ENCODE measurements around the gene ARHGAP26. TPM values are rescaled to one million over a fixed set of nuclear protein-coding genes. Genes with fewer than 3 reads are reported as not detected.

The ARHGAP26 gene
- total RNA-seq, 1 donor from 2014 or later: 17.1 TPM

DNA sequence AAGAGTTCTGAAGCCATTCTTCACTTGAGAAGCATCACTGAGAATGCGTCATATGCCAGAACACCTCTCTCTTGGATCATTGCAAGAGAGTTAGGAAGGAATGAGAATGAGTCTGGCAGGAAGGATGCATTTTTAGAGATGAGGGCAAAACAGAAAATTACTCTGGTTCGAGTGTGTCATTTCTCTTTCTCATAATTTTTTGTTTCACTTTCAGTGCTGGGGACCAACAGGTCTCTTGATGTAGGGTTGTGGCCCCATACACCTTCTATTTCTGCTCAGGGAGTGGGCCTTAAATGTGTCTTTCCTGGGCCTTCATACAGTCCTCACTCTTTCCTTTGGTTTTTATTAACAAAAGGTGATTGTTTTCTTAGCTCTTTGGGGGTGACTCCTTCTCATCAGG lies 330.9 kb downstream of the ARHGAP26 start:
- Histone ChIP-seq H3K4me3 (ENCODE audit: low read depth, low read length) (no peak overlapping the region), H3K36me3 (ENCODE audit: control insufficient read depth, insufficient read depth, low read length) (no peaks in the 10 kb centered on the region), H3K27me3 (ENCODE audit: control insufficient read depth, insufficient read depth, low read length) (no peaks in the 10 kb centered on the region)
- no peak for FAIRE-seq
- DNase-seq (ENCODE audit: low read depth): no peak
- no peak for TF ChIP-seq CTCF (IDR thresholded peaks at IDR 0.05; ENCODE audit: insufficient read depth, low read length, severe bottlenecking)

- Histone ChIP-seq H3K36me3 (ENCODE audit: control insufficient read depth, insufficient read depth, low read length) (no peaks in the 10 kb centered on the region), H3K4me3 (ENCODE audit: low read depth, low read length) (no peak overlapping the region), H3K27me3 (ENCODE audit: control insufficient read depth, insufficient read depth, low read length) (no peaks in the 10 kb centered on the region)
- DNase-seq (ENCODE audit: low read depth): no peak
- no peak for FAIRE-seq
- TF ChIP-seq CTCF (IDR thresholded peaks at IDR 0.05; ENCODE audit: insufficient read depth, low read length, severe bottlenecking): no peak
Observed at GRCh38 chr5:143101725-143102386, 331.7 kb downstream of the ARHGAP26 start.

DNA sequence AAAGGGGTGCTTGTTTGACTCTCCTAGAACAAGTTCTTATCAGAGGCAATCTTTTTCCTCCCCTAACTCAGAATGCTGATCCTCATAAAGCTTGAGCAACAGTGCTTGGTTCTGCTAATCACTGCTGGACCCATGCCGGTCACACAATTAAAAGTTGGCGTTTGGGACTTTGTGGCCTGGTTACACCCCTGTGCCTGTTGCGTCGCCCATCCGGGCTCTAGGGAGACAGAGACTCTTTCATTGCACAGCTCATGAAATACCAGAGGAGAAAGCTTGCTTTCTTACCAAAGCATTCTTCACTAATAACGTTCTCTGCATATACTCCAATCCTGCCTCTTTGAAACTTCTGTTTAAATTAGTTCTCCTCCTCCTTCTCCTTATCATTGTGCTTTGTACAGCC lies 332.2 kb downstream of the ARHGAP26 start:
- no peak for FAIRE-seq
- DNase-seq (ENCODE audit: low read depth): no peak
- no peak for TF ChIP-seq CTCF (IDR thresholded peaks at IDR 0.05; ENCODE audit: insufficient read depth, low read length, severe bottlenecking)
- Histone ChIP-seq H3K4me3 (ENCODE audit: low read depth, low read length) (no peak overlapping the region), H3K27me3 (ENCODE audit: control insufficient read depth, insufficient read depth, low read length) (no peaks in the 10 kb centered on the region), H3K36me3 (ENCODE audit: control insufficient read depth, insufficient read depth, low read length) (no peaks in the 10 kb centered on the region)

DNA sequence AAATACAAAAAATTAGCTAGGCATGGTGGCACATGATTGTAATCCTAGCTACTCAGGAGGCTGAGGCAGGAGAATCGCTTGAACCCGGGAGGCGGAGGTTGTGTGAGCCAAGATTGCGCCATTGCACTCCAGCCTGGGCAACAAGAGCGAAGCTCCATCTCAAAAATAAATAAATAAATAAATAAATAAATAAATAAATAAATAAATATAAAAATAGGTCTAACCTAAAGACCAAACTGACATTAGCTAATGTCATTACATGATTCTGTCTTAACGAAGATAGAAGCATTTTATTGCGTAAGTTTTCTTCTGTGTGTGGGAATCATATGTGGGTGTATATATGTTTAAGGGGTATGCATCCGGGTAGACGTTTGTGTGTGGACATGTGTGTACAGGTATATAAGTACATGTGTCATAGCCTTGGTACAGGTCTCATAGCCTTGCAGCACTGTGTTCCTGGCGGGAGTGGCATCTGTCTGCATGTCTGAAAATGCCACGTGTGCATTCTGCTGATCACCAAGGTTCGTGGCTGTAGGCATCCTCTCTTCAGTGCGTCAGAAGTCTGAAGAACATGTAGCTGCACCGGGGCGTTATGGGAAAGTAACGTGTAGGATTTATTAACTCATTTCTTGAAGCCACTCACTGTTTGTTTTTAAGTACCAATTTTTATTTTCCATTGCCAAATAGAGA lies 335.2 kb downstream of the ARHGAP26 start:
- no peak for TF ChIP-seq CTCF (IDR thresholded peaks at IDR 0.05; ENCODE audit: insufficient read depth, low read length, severe bottlenecking)
- H3K4me3 ChIP-seq (ENCODE audit: low read depth, low read length): no peak overlapping the region
- peak; percentile 19 for DNase-seq (ENCODE audit: low read depth)
- FAIRE-seq: no peak
- H3K27me3 ChIP-seq (ENCODE audit: control insufficient read depth, insufficient read depth, low read length): no peaks in the 10 kb centered on the region
- no peaks in the 10 kb centered on the region for H3K36me3 ChIP-seq (ENCODE audit: control insufficient read depth, insufficient read depth, low read length)

GRCh38 chr5:143106174-143106573 lies 336.0 kb downstream of the ARHGAP26 start:
- H3K27me3 ChIP-seq (ENCODE audit: control insufficient read depth, insufficient read depth, low read length): no peaks in the 10 kb centered on the region
- TF ChIP-seq CTCF (IDR thresholded peaks at IDR 0.05; ENCODE audit: insufficient read depth, low read length, severe bottlenecking): no peak
- no peaks in the 10 kb centered on the region for H3K36me3 ChIP-seq (ENCODE audit: control insufficient read depth, insufficient read depth, low read length)
- FAIRE-seq: no peak
- no peak overlapping the region for H3K4me3 ChIP-seq (ENCODE audit: low read depth, low read length)
- DNase-seq (ENCODE audit: low read depth): peak; percentile 50

Data from bronchial epithelial cell (primary cell).